NT2/D1 (cell line): ENCODE measurements around the gene CYP2C9.
"Not testable (repeated sequence)": the region's sequence is repeated elsewhere in the genome, so short reads cannot be mapped to it uniquely, and the experiment has no call there.

Experiments used
- DNase-seq: peaks from one replicate; pipeline ENCODE4 v3.0.0-alpha.2; 2011; ENCODE audit warnings: low read depth, low spot score
- H3K27me3 ChIP-seq: 2 replicates; pipeline ENCODE4 v1.6.0; 2011; ENCODE audit warnings: mild to moderate bottlenecking; ENCODE audit not compliant: insufficient read length, insufficient read depth
- H3K36me3 ChIP-seq: 2 replicates; pipeline ENCODE4 v1.6.1; 2011; ENCODE audit warnings: mild to moderate bottlenecking, low read length, mixed read lengths; ENCODE audit not compliant: insufficient read depth, insufficient read length
- H3K4me1 ChIP-seq: 2 replicates; pipeline ENCODE4 v1.5.1; 2011; ENCODE audit not compliant: insufficient read depth, insufficient read length
- H3K4me3 ChIP-seq: 2 replicates; pipeline ENCODE4 v1.5.1; 2011; ENCODE audit warnings: low read depth; ENCODE audit not compliant: insufficient read length
- H3K9ac ChIP-seq: 2 replicates; pipeline ENCODE4 v1.6.0; 2011; ENCODE audit warnings: low read depth; ENCODE audit not compliant: insufficient read length
- H3K9me3 ChIP-seq: 2 replicates; pipeline ENCODE4 v1.5.1; 2011; ENCODE audit warnings: mild to moderate bottlenecking, low read length; ENCODE audit not compliant: insufficient read depth
- SUZ12 ChIP-seq: IDR thresholded peaks from 2 replicates; pipeline ENCODE4 v1.6.1; 2011; ENCODE audit not compliant: insufficient read length, insufficient read depth; ENCODE audit errors: extremely low read depth
- YY1 ChIP-seq: IDR thresholded peaks from 2 replicates; pipeline ENCODE4 v1.6.1; 2011; ENCODE audit not compliant: insufficient read length, insufficient read depth
- ZNF274 ChIP-seq: IDR thresholded peaks from 2 replicates; pipeline ENCODE4 v1.6.1; 2011; ENCODE audit warnings: mild to moderate bottlenecking, low read depth, low read length

CYP2C9 gene

GRCh38 chr10:94938383-94938782, at the start of gene CYP2C9:
CYP2C9 (plus strand) TSS chr10:94938658; CDS start chr10:94938683, 25 bp downstream.
- Histone ChIP-seq H3K4me1 (no peaks in the 10 kb centered on the region), H3K4me3 (no peak within 1 kb of the TSS), H3K36me3 (no peaks in the 10 kb centered on the region), H3K9me3 (peaks cover 9% of the 10 kb centered on the region; the same call in 1 of the 2 replicates), H3K9ac (no peak within 1 kb of the TSS), H3K27me3 (no peaks in the 10 kb centered on the region)
- DNase-seq = no peak
- TF ChIP-seq YY1 (no peak), SUZ12 (no peak), ZNF274 (no peak)

- Histone ChIP-seq H3K4me1 (no peaks in the 10 kb centered on the region), H3K36me3 (no peaks in the 10 kb centered on the region), H3K9me3 (peaks cover 7% of the 10 kb centered on the region; the same call in 1 of the 2 replicates), H3K9ac (no peak overlapping the region), H3K4me3 (no peak overlapping the region), H3K27me3 (no peaks in the 10 kb centered on the region)
- no peak for DNase-seq
- no peak for TF ChIP-seq YY1
- no peak for TF ChIP-seq SUZ12
- TF ChIP-seq ZNF274 = no peak
Measured at GRCh38 chr10:94889123-94889522, 49.3 kb upstream of the CYP2C9 start.

GRCh38 chr10:94890264-94891022, 48.0 kb upstream of the CYP2C9 start:
- Histone ChIP-seq H3K9me3 (peaks cover 7% of the 10 kb centered on the region; the same call in 1 of the 2 replicates), H3K27me3 (no peaks in the 10 kb centered on the region), H3K4me1 (no peaks in the 10 kb centered on the region), H3K36me3 (no peaks in the 10 kb centered on the region), H3K4me3 (no peak overlapping the region), H3K9ac (no peak overlapping the region)
- TF ChIP-seq YY1 (no peak), ZNF274 (no peak), SUZ12 (no peak)
- no peak for DNase-seq

- H3K27me3 ChIP-seq, DNase-seq, H3K9me3 ChIP-seq, H3K4me3 ChIP-seq, H3K4me1 ChIP-seq, H3K36me3 ChIP-seq, H3K9ac ChIP-seq: not testable (repeated sequence)
Measured at GRCh38 chr10:94898414-94898813, 40.0 kb upstream of the CYP2C9 start.

GRCh38 chr10:94902080-94902479, 36.4 kb upstream of the CYP2C9 start:
- Histone ChIP-seq H3K4me1 (no peaks in the 10 kb centered on the region), H3K9ac (no peak overlapping the region), H3K36me3 (no peaks in the 10 kb centered on the region), H3K27me3 (no peaks in the 10 kb centered on the region), H3K9me3 (no peaks in the 10 kb centered on the region), H3K4me3 (no peak overlapping the region)
- no peak for DNase-seq
- no peak for TF ChIP-seq ZNF274

GRCh38 chr10:94902570-94902969, 35.9 kb upstream of the CYP2C9 start:
- H3K4me1 ChIP-seq = no peaks in the 10 kb centered on the region
- no peak overlapping the region for H3K9ac ChIP-seq
- DNase-seq = no peak
- no peaks in the 10 kb centered on the region for H3K27me3 ChIP-seq
- TF ChIP-seq ZNF274 (no peak), SUZ12 (no peak), YY1 (no peak)
- no peaks in the 10 kb centered on the region for H3K36me3 ChIP-seq
- H3K4me3 ChIP-seq = no peak overlapping the region
- no peaks in the 10 kb centered on the region for H3K9me3 ChIP-seq

GRCh38 chr10:94904506-94905148, 33.8 kb upstream of the CYP2C9 start:
- H3K27me3 ChIP-seq, H3K9ac ChIP-seq, H3K4me3 ChIP-seq, H3K36me3 ChIP-seq, DNase-seq, H3K4me1 ChIP-seq: not testable (repeated sequence)
- H3K9me3 ChIP-seq = peaks cover 12% of the 10 kb centered on the region; the same call in 1 of the 2 replicates

GRCh38 chr10:94916423-94916822, 22.0 kb upstream of the CYP2C9 start:
- Histone ChIP-seq H3K27me3 (no peaks in the 10 kb centered on the region), H3K9me3 (peaks cover 5% of the 10 kb centered on the region; the same call in 1 of the 2 replicates), H3K4me3 (no peak overlapping the region), H3K36me3 (no peaks in the 10 kb centered on the region), H3K4me1 (no peaks in the 10 kb centered on the region), H3K9ac (no peak overlapping the region)
- TF ChIP-seq SUZ12 = no peak
- no peak for TF ChIP-seq ZNF274
- TF ChIP-seq YY1 = no peak
- no peak for DNase-seq
